ENCODE results near the gene MELK. TPM values are rescaled to one million over a fixed set of nuclear protein-coding genes. Genes with fewer than 3 reads are reported as not detected.

MELK gene
- total and polyA plus RNA-seq, 2 donors from 2014 or later, result 1.1 TPM; not detected in 1

- DNase-seq, result no peak
- Histone ChIP-seq H3K4me3 (ENCODE audit: low read length in 3 of 3) (no peak overlapping the region), H3K9ac (ENCODE audit: low read length in 3 of 3) (no peak overlapping the region), H3K9me3 (ENCODE audit: control insufficient read depth in 2 of 3, insufficient read depth in 1 of 3, low read length in 3 of 3) (no peaks in the 10 kb centered on the region), H3K27ac (ENCODE audit: low read depth in 2 of 2, low read length in 2 of 2) (no peak overlapping the region), H3K4me1 (ENCODE audit: control insufficient read depth in 2 of 3, insufficient read depth in 2 of 3, low read depth in 1 of 3, low read length in 3 of 3) (no peaks in the 10 kb centered on the region), H3K36me3 (ENCODE audit: control insufficient read depth in 2 of 3, insufficient read depth in 3 of 3, low read length in 3 of 3) (no peaks in the 10 kb centered on the region), H3K27me3 (ENCODE audit: control insufficient read depth, insufficient read depth, low read length) (no peaks in the 10 kb centered on the region)
- intact Hi-C loops (cut with DNase I), result no loop called here
- no peak for FAIRE-seq
- TF ChIP-seq CTCF (IDR thresholded peaks at IDR 0.05; ENCODE audit: borderline replicate concordance, extremely low read depth, insufficient read depth), result no peak
Measured at GRCh38 chr9:36642817-36643216, 70.1 kb downstream of the MELK start.

GRCh38 chr9:36656842-36657241, 84.1 kb downstream of the MELK start:
- no peaks in the 10 kb centered on the region for H3K27me3 ChIP-seq (ENCODE audit: control insufficient read depth, insufficient read depth, low read length)
- H3K9ac ChIP-seq (ENCODE audit: low read length in 3 of 3), result no peak overlapping the region
- no peak for DNase-seq
- H3K4me1 ChIP-seq (ENCODE audit: control insufficient read depth in 2 of 3, insufficient read depth in 2 of 3, low read depth in 1 of 3, low read length in 3 of 3), result no peaks in the 10 kb centered on the region
- no peak overlapping the region for H3K27ac ChIP-seq (ENCODE audit: low read depth in 2 of 2, low read length in 2 of 2)
- intact Hi-C loops (cut with DNase I), result no loop called here
- no peak for FAIRE-seq
- no peaks in the 10 kb centered on the region for H3K9me3 ChIP-seq (ENCODE audit: control insufficient read depth in 2 of 3, insufficient read depth in 1 of 3, low read length in 3 of 3)
- no peaks in the 10 kb centered on the region for H3K36me3 ChIP-seq (ENCODE audit: control insufficient read depth in 2 of 3, insufficient read depth in 3 of 3, low read length in 3 of 3)
- no peak overlapping the region for H3K4me3 ChIP-seq (ENCODE audit: low read length in 3 of 3)
- TF ChIP-seq CTCF (IDR thresholded peaks at IDR 0.05; ENCODE audit: borderline replicate concordance, extremely low read depth, insufficient read depth), result no peak

GRCh38 chr9:36659500-36659899, 86.8 kb downstream of the MELK start:
- intact Hi-C loops (cut with DNase I), result no loop called here
- DNase-seq (no peak), FAIRE-seq (no peak)
- Histone ChIP-seq H3K36me3 (ENCODE audit: control insufficient read depth in 2 of 3, insufficient read depth in 3 of 3, low read length in 3 of 3) (no peaks in the 10 kb centered on the region), H3K4me1 (ENCODE audit: control insufficient read depth in 2 of 3, insufficient read depth in 2 of 3, low read depth in 1 of 3, low read length in 3 of 3) (no peaks in the 10 kb centered on the region), H3K4me3 (ENCODE audit: low read length in 3 of 3) (no peak overlapping the region), H3K9ac (ENCODE audit: low read length in 3 of 3) (no peak overlapping the region), H3K27me3 (ENCODE audit: control insufficient read depth, insufficient read depth, low read length) (no peaks in the 10 kb centered on the region), H3K9me3 (ENCODE audit: control insufficient read depth in 2 of 3, insufficient read depth in 1 of 3, low read length in 3 of 3) (no peaks in the 10 kb centered on the region), H3K27ac (ENCODE audit: low read depth in 2 of 2, low read length in 2 of 2) (no peak overlapping the region)
- TF ChIP-seq CTCF (IDR thresholded peaks at IDR 0.05; ENCODE audit: borderline replicate concordance, extremely low read depth, insufficient read depth), result no peak

GRCh38 chr9:36664806-36665205, 92.1 kb downstream of the MELK start:
- no peaks in the 10 kb centered on the region for H3K9me3 ChIP-seq (ENCODE audit: control insufficient read depth in 2 of 3, insufficient read depth in 1 of 3, low read length in 3 of 3)
- TF ChIP-seq CTCF (IDR thresholded peaks at IDR 0.05; ENCODE audit: borderline replicate concordance, extremely low read depth, insufficient read depth), result no peak
- H3K27ac ChIP-seq (ENCODE audit: low read depth in 2 of 2, low read length in 2 of 2), result no peak overlapping the region
- FAIRE-seq, result no peak
- no peak for DNase-seq
- H3K4me3 ChIP-seq (ENCODE audit: low read length in 3 of 3), result no peak overlapping the region
- H3K36me3 ChIP-seq (ENCODE audit: control insufficient read depth in 2 of 3, insufficient read depth in 3 of 3, low read length in 3 of 3), result no peaks in the 10 kb centered on the region
- no peak overlapping the region for H3K9ac ChIP-seq (ENCODE audit: low read length in 3 of 3)
- H3K4me1 ChIP-seq (ENCODE audit: control insufficient read depth in 2 of 3, insufficient read depth in 2 of 3, low read depth in 1 of 3, low read length in 3 of 3), result no peaks in the 10 kb centered on the region
- no peaks in the 10 kb centered on the region for H3K27me3 ChIP-seq (ENCODE audit: control insufficient read depth, insufficient read depth, low read length)
- intact Hi-C loops (cut with DNase I), result no loop called here

All from kidney (tissue), 14 donors.